ENCODE data around the gene VGLL4.

DNA sequence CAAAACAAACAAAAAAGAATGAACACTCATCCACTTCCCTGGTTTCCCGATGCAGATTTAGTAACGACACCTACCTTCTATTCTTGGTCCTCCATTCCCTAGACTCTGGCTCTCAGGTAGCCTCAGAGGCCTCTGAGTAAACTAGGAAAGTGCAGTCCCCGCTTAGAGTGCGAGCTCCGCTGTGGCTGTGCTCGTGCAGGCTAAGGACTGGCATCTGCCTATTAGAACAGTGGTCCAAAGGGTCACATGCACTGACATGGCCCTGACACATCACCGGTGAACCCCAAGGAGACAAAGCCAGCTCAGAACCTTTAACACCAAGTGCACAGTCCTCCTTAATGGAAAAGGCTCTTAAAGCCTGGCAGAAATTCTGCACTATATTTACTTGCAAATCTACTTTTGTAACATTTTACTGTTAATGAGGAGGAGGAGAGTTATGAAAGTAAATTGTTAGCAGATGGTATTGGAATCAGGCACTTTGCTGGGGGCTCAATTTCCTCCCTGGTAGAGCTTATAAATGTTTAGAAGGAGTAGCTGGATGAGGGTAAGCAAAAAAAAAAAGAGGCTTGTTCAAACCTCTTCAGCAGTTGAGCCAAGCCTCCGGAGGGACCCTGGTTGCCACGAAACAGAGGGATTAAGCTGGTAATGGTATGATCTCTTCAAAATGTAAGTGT is 31.1 kb downstream of the VGLL4 start:
- TF ChIP-seq GATA2 (IDR thresholded peaks at IDR 0.05; ENCODE audit: low read depth, low read length) (no peak), GATA3 (IDR thresholded peaks at IDR 0.05; ENCODE audit: low read depth, low read length) (no peak)
